MM.1S (cell line): ENCODE measurements around the gene NUCB2.

Source experiments
- CTCF ChIP-seq: fragments of 300-600 bp; sonication (generic); IDR thresholded peaks from 2 replicates; pipeline ENCODE4 v1.5.1; 2016; ENCODE audit warnings: antibody characterized with exemption, low read length, mixed read lengths
- EZH2phosphoT487 ChIP-seq: fragments of 300-600 bp; sonication (generic); IDR thresholded peaks from 2 replicates; pipeline ENCODE4 v1.6.1; 2018; ENCODE audit warnings: antibody characterized with exemption, low read length

DNA sequence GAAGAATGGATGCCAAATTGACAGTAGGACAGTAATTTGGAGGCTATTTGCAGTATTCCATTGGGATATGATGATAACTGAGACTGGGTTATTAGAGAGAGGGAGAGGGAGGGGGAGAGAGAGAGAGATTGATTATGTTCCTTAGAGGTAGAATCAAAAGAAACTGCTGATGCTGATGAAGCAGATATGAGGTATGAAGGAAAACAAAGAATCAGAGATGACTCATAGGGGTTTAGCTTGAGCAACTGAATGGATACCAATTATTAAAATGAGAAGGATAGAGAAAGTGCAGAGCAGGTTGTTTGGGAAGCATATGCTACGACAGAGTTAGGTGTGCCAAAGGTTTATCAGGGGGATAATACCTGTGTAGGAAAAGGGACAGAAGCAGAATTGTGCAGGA is 12.8 kb upstream of the NUCB2 start:
- no peak for TF ChIP-seq CTCF
- no peak for TF ChIP-seq EZH2phosphoT487
